Ramos (cell line): ENCODE results near the gene PZP.
"Not testable (repeated sequence)": the region's sequence is repeated elsewhere in the genome, so short reads cannot be mapped to it uniquely, and the experiment has no call there.

Experiments used
- in situ Hi-C: fragments of 300-500 bp; cut with MboI; formaldehyde crosslinking; loops from one replicate; pipeline ENCODE4 v1.14.3; 2022; ENCODE audit warnings: low sequenced_read_pairs; ENCODE audit not compliant: unreplicated experiment

PZP gene

DNA sequence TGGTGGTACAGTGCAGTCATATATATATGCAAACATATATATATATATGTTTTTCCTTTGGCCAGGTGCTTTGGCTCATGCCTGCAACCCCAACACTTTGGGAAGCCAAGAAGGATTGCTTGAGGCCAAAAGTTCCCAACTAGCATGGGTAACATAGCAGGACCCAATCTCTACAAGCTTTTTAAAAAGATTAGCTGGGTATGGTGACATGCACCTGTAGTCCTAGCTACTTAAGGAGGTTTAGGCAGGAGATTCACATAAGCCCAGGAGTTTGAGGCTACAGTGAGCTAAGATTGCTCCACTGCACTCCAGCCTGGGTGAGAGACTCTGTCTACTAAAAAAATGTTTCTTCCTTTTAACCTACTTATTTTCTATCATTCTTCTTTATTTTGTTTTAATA is 10.2 kb downstream of the PZP start:
- in situ Hi-C loops: no loop called here

DNA sequence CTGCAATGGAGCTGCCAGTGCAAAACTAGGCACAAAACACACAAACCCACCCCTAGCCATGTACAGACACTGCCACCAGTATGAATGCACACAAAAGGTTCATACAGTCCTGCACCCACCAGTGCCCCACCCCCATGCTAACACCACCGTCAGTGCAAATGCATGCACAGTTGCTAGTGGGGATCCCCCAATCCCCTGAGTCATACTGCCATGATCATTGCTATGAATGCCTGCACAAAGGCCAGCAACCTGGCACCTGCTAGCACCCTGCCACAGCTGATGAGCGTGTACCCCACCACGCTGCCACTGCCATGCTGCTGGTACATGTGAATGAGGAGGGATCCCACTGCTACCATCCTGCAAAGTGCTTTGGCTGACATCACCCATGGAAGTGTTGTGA is 23.9 kb downstream of the PZP start:
- in situ Hi-C loops: no loop called here

DNA sequence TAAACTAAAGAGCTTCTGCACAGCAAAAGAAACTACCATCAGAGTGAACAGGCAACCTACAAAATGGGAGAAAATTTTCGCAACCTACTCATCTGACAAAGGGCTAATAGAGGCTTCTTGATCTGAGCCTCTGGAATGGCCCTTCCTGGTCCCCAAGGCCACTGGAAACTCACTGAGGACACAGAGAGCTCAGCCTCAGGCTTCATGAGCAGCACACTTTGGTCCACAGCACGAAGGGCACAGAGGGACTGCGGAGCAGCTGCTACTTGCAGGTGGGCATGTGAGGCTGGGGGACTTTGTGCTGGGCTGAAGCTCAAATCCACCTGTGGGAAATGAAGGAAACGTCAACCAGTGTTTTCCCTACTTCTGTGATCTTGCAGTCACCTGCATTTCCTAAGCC is 27.4 kb downstream of the PZP start:
- in situ Hi-C loops: no loop called here

DNA sequence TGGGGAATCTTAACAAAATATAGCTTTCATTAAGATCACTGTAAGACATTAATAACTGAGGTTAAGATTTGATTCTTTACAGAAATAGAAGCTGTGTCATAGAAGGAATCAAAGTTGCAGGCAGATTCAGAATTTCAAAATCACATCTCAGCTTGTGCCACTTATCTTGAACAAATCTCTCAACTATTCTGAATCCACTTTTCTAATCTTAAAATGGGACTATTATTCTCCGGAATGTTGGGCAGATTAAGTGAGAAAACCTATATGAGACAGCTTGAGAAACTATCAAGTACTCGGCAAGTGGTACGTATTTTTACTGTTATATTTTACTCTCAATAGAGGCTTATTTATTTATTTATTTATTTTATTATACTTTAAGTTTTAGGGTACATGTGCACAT is 28.4 kb downstream of the PZP start:
- in situ Hi-C loops: no loop called here

DNA sequence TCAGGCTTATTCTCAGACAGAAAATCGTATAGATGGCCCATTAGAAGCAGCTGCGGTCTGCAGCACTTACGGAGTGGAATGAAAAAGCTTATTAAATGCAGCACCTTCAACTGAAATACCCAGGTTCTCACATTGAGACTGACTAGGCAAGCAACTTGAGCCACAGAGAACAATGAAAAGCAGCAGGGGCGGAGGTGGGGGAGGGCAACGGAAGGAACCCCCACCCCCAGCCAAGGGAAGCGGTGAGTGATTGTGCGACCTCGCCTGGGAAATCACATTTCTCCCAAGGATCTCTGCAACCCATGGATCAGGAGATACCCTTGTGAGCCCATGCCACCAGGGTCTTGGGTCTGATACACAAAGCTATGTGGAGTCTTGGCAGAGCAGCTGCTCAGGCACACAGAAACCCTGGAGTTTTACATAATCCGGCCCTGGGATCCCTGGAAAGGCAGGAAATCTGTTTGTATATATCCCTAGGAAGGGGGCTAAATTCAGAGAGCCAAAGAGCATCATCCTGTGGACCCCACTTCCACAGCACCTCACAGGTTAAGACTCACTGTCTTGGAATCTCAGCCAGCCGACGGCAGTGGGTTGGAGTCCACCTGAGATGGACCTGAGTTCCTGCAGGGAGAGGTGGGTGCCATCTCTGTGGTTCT is 38.1 kb downstream of the PZP start:
- in situ Hi-C loops: no loop called here

DNA sequence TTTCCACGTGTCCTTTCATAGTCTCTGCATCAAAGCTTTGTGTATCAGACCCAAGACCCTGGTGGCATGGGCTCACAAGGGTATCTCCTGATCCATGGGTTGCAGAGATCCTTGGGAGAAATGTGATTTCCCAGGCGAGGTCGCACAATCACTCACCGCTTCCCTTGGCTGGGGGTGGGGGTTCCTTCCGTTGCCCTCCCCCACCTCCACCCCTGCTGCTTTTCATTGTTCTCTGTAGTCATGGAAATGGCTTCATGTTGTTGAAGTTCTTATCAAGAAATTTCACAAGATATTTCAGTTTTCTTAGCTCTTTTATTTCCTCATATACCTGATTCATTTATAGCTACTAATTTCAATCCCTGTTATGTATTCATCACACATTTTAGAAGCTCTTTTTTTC is 40.9 kb downstream of the PZP start:
- in situ Hi-C loops: not testable (repeated sequence)

DNA sequence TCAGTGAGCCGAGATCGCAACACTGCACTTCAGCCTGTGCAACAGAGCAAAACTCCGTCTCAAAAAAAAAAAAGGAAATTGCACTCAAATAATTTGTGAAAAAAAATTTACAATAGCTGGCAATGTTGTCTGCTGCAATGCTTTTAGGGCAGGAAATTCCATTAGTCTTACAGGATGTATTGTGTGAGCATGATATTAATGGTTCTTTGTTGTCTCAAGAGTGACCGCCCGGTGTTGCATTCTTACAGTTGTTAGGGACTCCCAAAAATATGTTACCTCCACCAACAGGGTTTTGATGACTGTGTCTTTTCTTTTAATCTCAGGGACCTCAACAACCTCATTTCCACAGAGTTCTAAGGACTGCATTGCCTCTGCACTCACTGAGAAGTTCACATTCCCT is 44.8 kb downstream of the PZP start:
- in situ Hi-C loops: no loop called here

DNA sequence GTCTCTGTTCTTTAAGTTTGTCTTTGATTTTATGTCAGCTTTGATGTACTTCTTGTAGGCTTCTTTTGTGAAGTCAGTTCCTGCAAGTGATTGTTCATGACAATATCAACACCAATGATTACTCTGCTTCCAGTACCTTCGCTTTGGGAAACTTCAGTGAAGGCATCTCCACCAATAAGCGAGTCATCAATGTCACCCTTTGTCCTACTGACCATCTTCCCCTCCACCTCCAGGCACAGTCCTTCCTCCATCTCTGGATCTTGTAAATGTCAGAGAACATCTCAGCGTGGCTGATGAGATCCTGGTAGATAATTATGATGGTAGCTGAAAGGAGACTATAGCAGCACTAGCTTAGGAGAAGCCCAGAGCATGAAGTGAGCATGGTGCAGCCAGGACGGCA is 52.1 kb downstream of the PZP start:
- in situ Hi-C loops: no loop called here

DNA sequence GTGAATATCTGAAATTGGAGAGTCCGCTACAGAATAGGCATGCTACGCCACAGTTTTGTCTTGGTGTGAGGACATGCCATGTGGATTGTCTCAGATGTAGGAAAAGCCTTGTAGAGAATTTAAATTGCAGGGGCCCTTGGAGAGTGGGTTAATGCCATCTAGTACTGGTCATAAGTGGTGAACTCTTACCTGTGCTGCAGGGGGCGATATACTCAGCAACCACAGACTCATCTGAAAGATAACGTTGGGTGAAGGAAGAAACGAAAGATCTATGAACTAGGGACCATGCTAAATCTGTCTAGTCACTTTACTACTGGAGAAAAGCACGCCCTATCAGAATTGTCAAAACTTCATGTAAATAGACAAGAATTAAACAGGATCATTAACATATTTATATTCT is 58.8 kb downstream of the PZP start:
- in situ Hi-C loops: no loop called here

DNA sequence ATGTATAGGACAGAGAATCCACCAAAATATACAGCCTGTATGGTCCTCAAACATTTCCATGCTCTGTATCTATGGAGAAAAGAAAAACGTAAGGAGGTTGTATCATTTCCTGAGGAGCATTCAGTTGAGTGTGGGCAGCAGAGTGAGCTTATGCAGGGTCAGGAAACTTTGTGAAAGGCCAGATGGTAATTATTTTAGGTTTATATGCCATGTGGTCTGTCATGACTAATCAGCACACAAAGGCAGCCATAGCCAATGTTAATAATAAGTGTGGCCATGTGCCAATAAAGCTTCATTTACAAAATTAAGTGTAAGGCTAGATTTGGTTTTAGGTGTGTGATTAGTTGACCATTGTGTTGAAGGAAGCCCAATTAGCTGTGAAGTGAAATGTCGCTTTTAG is 59.3 kb downstream of the PZP start:
- in situ Hi-C loops: no loop called here

DNA sequence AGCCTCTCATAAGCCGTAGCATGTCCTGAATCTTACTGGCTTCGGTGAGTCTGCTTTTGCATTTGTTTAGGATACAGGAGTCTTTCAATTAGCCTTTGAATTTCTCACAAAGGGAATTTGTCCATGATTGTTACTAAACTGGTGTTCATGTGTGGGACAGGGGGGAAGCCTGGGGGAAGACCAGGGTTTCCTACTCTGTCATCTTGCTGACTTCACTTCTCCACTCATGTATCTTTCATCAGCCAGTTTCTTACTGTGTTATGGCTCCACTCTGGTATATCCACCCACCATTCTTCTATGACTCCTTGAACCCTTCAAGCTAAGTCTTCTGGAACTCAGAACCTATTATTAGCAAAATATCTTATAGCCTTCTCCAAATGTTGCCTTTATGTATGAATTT is 60.7 kb downstream of the PZP start:
- in situ Hi-C loops: no loop called here

DNA sequence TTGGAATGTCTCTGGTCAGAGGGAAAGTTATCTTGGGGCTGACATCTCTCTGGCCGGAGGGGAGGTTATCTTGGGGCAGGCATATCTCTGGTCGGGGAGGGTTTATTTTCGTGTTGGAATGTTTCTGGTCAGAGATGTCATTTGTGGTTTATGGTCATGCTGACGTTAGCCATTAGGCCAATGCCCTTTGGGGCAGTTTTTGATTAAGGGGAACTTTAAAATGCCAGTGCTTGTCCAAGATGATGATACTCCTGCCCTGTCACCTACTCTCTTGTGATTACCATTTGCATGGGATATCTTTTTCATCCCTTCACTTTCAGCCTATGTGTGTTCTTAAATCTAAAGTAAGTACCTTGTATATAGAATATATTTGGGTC is 63.5 kb downstream of the PZP start:
- in situ Hi-C loops: no loop called here

DNA sequence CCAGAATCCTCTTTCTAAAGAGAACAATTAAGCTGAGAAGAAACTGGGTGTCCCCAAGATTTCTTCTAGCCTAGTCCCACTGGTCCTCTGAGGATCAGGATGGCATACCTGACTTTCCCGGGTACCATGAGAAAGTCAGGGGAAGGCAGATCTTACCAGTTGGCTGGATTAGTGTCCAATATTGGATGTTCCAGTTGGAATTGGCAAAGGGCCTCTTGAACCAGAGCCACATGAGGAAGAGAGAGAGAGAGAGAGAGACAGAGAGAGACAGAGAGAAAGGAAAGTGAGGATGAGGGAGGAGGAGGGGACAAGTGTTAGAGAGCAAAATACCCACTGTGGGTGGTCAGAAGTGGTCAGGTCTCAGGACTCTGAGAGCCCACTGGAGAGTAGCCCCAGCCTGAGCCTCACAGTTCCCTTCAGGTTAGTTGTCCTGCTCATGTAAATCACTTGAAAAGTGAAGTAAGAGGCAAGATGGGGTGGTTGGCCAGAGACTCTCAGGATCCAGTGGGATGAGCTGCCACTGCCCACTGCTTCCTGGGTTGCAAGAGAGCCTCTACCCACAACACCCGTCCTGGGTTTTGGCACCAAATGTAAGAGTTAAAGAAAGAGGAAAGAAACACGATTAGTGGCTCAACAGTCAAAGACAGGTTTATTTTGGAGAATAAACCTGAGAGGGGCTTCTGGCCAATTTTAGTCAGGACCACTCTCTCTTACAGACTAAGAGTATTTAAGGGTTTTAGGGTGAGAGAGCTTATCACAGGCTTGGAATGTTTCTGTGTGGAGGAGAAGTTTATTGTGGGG is 64.1 kb downstream of the PZP start:
- in situ Hi-C loops: no loop called here

DNA sequence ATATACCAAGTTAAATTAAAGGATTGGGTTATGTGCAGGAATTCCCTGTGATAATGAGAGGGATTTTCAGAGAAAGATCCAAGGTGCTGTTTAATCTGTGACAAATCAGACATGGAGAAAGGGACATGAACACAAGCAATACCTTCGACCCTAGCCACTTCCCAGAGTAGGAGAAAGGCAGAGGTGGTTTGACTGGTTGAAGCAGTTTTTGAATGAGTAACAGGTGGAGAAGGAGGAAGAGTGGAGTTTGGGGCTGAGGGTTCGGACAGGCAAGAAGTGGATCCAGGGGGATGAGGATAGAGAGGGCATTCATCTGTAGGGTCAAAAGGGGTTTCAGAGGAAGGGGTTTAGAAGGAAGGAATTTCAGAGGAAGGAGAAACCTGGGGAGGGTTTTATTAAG is 65.1 kb downstream of the PZP start:
- in situ Hi-C loops: no loop called here

DNA sequence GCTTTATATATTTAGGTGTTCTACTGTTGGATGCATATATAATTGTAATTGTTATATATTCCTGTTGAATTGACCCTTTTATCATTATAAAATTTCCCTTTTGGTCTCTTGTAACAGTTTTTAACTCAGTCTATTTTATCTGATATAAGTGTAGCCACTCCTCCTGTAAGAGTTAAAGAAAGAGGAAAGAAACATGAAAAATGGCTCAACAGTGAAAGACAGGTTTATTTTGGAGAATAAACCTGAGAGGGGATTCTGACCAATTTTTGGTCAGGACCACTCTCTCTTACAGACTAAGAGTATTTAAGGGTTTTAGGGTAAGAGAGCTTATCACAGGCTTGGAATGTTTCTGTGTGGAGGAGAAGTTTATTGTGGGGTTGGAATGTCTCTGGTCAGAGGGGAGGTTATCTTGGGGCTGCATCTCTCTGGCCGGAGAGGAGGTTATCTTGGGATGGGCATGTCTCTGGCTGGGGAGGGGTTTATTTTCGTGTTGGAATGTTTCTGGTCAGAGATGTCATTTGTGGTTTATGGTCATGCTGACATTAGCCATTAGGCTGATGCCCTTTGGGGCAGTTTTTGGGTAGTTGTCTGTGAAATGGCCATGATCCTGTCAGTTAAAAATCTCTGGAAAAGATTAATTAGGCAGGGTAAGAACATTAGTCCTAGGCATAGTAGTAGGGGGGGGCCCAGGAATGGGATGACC is 68.5 kb downstream of the PZP start:
- in situ Hi-C loops: not testable (repeated sequence)

DNA sequence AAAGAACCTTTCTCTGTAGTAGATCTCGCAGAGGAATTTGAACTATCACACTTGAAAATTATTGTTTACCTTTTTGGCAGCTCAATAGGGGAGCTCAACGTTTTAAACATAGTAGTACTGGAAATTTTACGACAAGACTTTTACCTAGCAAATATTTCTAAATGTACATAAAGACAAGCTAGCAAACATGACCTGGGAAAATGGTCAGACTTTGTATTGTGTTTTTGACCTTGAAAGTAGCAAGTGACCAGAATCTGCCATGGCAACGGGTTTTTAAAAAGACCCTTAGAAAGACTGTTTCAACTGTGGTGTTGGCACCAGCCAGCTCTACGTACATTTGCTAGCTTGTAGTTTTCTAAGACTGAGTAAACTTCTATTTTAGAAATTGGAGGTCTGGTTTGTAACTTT is 72.3 kb downstream of the PZP start:
- in situ Hi-C loops: no loop called here

DNA sequence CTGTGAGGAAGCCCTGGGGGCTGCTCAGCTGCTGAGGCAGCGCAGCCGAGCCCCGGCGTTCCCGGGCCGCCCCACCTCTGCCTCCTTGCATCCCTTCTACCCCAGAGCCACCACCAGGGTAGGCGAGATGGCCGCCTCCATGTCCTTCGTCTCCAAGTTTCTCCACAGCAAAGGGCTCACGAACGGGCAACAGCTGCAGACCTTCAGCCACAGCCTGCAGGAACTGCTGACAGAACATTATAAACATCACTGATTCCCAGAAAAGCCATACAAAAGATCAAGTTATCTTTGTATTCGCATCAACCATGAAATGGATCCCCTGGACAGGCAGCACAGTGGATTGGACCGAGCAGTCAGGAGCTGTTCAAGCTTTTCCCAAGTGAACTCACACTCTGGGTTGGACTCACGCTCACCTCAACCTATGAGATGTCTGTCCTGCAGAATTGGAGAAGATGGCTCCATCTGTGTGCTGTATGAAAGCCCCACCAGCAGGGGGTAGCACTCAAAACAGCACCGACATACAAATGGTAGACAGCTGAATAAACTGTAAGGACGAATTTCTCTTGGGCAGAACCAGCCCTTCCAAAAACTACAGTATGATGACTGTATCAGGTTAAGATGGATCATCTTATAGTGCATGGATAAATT is 73.1 kb downstream of the PZP start:
- in situ Hi-C loops: no loop called here

DNA sequence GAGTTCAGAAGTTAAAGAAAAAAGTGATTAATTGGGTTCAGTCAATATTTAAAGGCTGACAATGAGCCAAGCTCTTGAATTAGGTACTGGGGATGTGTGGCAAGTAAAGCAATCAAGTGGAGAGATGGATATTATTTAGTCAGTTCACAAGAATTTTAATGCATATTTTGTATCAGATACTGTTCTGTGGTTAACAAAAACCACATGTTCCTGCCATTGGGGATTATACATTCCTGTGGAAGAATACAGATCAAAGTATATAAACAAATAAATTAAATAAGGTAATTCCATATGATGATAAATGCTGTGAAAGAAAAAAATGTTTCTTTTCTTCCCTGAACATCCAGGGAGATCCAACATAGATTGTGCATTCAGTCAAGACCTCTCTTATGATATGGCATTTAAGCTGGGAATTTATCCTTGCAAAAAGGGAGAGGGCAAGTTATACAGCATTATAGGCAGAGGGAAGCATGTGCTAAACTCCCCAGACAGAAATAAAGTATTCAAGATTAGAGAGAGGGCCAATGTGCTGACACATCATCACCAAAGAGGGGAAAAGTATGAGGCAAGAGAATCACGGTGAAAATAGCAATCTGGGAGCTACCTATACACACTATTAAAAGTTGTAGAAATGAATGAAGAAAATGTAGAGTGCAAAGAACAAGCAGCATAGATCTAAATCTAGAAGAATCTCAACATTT is 74.8 kb downstream of the PZP start:
- in situ Hi-C loops: no loop called here

DNA sequence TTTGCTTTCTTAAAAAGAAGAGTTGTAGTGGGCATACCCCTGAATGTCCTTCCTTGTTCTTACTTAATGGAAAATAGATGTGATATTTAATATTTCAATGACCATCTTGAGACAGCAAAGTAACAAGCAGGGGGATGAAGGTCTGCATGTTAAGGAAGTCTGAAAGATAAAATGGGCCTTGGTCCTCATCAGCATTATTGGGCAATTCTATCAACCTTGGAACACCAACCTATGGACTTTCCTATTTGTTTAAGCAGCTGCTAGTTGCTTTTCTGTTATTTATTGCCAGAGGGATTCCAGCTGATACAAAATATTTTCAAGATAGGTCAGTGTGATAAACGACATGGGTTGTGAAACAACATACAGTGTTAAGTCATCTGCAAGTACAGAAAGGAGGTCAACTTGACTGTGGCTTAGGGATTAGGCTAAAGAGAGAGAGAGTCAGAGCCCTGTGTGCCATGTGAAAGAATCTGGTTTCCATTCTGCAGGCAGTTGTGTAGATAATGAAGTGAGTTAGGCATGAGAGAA is 76.1 kb downstream of the PZP start:
- in situ Hi-C loops: no loop called here

DNA sequence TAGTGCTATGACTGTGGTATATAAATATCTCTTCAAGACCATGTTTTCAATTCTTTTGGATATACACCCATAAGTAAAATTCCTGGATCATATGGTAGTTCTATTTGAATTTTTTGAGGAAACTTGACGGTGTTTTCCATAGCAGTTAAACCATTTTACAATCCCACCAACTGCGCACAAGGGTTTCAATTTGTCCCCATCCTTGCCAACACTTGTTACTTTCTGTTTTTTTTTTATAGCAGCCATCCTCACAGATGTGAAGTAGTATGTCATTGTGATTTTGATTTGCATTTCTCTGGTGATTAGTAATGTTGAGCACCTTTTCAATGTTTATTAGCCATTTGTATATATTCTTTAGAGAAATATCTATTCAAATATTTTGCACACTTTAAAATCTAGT is 78.0 kb downstream of the PZP start:
- in situ Hi-C loops: no loop called here
